GM12891 (cell line): ENCODE data around the gene DOCK7.
A peak's percentile ranks its signal among the peaks of the same experiment; 100 is the strongest.

Experiments used
- DNase-seq: peaks from one replicate; pipeline ENCODE4 v3.0.0; 2011; ENCODE audit warnings: low spot score; ENCODE audit not compliant: insufficient read length
- FAIRE-seq: peaks from 2 replicates; lab custom pipeline; 2011; peaks lifted over from hg19 to GRCh38; lab: Jason Lieb, UNC
- PAX5 ChIP-seq: IDR thresholded peaks from 2 replicates; pipeline ENCODE4 v1.6.1; 2011; ENCODE audit warnings: low read length, moderate library complexity, mild to moderate bottlenecking; ENCODE audit not compliant: insufficient read depth, severe bottlenecking
- POLR2A ChIP-seq: IDR thresholded peaks from 2 replicates; pipeline ENCODE4 v1.6.1; 2011; ENCODE audit warnings: low read depth, low read length, control low read depth
- POLR2AphosphoS5 ChIP-seq: IDR thresholded peaks from 2 replicates; pipeline ENCODE4 v1.6.1; 2011; ENCODE audit warnings: low read depth, low read length, control low read depth
- POU2F2 ChIP-seq: IDR thresholded peaks from 2 replicates; pipeline ENCODE4 v1.6.1; 2011; ENCODE audit warnings: low read depth, mild to moderate bottlenecking, control low read depth, low read length, moderate library complexity
- SPI1 ChIP-seq: IDR thresholded peaks from 2 replicates; pipeline ENCODE4 v1.6.1; 2011; ENCODE audit warnings: low read depth, low read length, control low read depth
- TAF1 ChIP-seq: IDR thresholded peaks from 2 replicates; pipeline ENCODE4 v1.6.1; 2011; ENCODE audit warnings: low read depth, low read length, control low read depth

The DOCK7 gene

GRCh38 chr1:62514746-62515423 lies 173.3 kb downstream of the DOCK7 start:
- DNase-seq (no peak), FAIRE-seq (no peak)
- no peak for TF ChIP-seq POLR2A
- no peak for TF ChIP-seq SPI1
- no peak for TF ChIP-seq POU2F2
- no peak for TF ChIP-seq TAF1
- TF ChIP-seq POLR2AphosphoS5: no peak
- no peak for TF ChIP-seq PAX5

GRCh38 chr1:62513013-62513412 lies 175.2 kb downstream of the DOCK7 start:
- TF ChIP-seq POU2F2 (no peak), SPI1 (no peak), TAF1 (no peak), POLR2A (no peak), POLR2AphosphoS5 (no peak), PAX5 (no peak)
- DNase-seq (no peak), FAIRE-seq (no peak)

GRCh38 chr1:62509028-62509427 lies 179.2 kb downstream of the DOCK7 start:
- no peak for DNase-seq
- TF ChIP-seq PAX5 (no peak), POLR2A (no peak), POU2F2 (no peak)
- FAIRE-seq: no peak

- DNase-seq (no peak), FAIRE-seq (no peak)
- TF ChIP-seq PAX5 (no peak), POU2F2 (no peak), POLR2A (no peak), TAF1 (no peak), POLR2AphosphoS5 (no peak), SPI1 (no peak)
These were observed 179.9 kb downstream of the DOCK7 start for GRCh38 chr1:62508187-62508758.

GRCh38 chr1:62500210-62500609 lies 188.0 kb downstream of the DOCK7 start:
- FAIRE-seq (no peak), DNase-seq (no peak)
- TF ChIP-seq SPI1: no peak
- TF ChIP-seq TAF1: no peak
- no peak for TF ChIP-seq POLR2A
- TF ChIP-seq POU2F2: no peak
- no peak for TF ChIP-seq PAX5
- no peak for TF ChIP-seq POLR2AphosphoS5

GRCh38 chr1:62494137-62494536 lies 194.0 kb downstream of the DOCK7 start:
- TF ChIP-seq SPI1: no peak
- TF ChIP-seq POLR2A: no peak
- TF ChIP-seq POLR2AphosphoS5: no peak
- no peak for TF ChIP-seq TAF1
- no peak for TF ChIP-seq PAX5
- TF ChIP-seq POU2F2: no peak
- FAIRE-seq: peak; percentile 58
- DNase-seq: no peak

GRCh38 chr1:62493656-62494055 lies 194.5 kb downstream of the DOCK7 start:
- no peak for TF ChIP-seq TAF1
- TF ChIP-seq POLR2A: no peak
- no peak for TF ChIP-seq SPI1
- TF ChIP-seq PAX5: no peak
- TF ChIP-seq POU2F2: no peak
- TF ChIP-seq POLR2AphosphoS5: no peak
- FAIRE-seq (no peak), DNase-seq (no peak)

- DNase-seq: no peak
- no peak for TF ChIP-seq PAX5
- TF ChIP-seq SPI1: no peak
- TF ChIP-seq POU2F2: no peak
- TF ChIP-seq TAF1: no peak
- TF ChIP-seq POLR2AphosphoS5: no peak
- TF ChIP-seq POLR2A: no peak
- no peak for FAIRE-seq
These were observed 195.7 kb downstream of the DOCK7 start for GRCh38 chr1:62492521-62492920.

GRCh38 chr1:62487956-62488355 lies 200.2 kb downstream of the DOCK7 start:
- TF ChIP-seq SPI1 (no peak), POU2F2 (no peak), POLR2A (no peak), TAF1 (no peak), PAX5 (no peak), POLR2AphosphoS5 (no peak)
- no peak for FAIRE-seq

More at GRCh38 chr1:62487956-62488355, 200.2 kb downstream of the DOCK7 start:
- no peak for DNase-seq
